Smooth muscle cell (in vitro differentiated cells): Measurements from ENCODE around the gene BCAP31. TPM values are rescaled to one million over a fixed set of nuclear protein-coding genes. Genes with fewer than 3 reads are reported as not detected.
"Not testable (repeated sequence)": the region's sequence is repeated elsewhere in the genome, so short reads cannot be mapped to it uniquely, and the experiment has no call there.

ENCODE experiments used
- DNase-seq: peaks from one replicate; lab custom pipeline; 2025; ENCODE audit not compliant: unreplicated experiment; lab: John Stamatoyannopoulos, UW
- H2AFZ ChIP-seq: fragments of 200-600 bp; sonication (generic); 2 replicates; pipeline ENCODE4 v1.6.0; 2016; ENCODE audit warnings: antibody characterized with exemption, low read depth, mild to moderate bottlenecking
- H3F3A ChIP-seq: fragments of 200-600 bp; sonication (generic); 2 replicates; pipeline ENCODE4 v1.6.0; 2017; ENCODE audit warnings: antibody characterized with exemption, low read depth
- H3K27ac ChIP-seq: fragments of 200-600 bp; sonication (generic); 2 replicates; pipeline ENCODE4 v1.5.1; 2016; ENCODE audit warnings: low read depth, mild to moderate bottlenecking
- H3K27me3 ChIP-seq: fragments of 200-600 bp; sonication (generic); 2 replicates; pipeline ENCODE4 v1.6.1; 2016; ENCODE audit warnings: low read depth, mild to moderate bottlenecking
- H3K36me3 ChIP-seq: fragments of 200-600 bp; sonication (generic); 2 replicates; pipeline ENCODE4 v1.5.1; 2016; ENCODE audit warnings: low read depth
- H3K4me1 ChIP-seq: fragments of 200-600 bp; sonication (generic); 2 replicates; pipeline ENCODE4 v1.5.1; 2016; ENCODE audit warnings: low read depth
- H3K4me2 ChIP-seq: fragments of 200-600 bp; sonication (generic); 2 replicates; pipeline ENCODE4 v1.6.0; 2016; ENCODE audit warnings: mild to moderate bottlenecking
- H3K4me3 ChIP-seq: fragments of 200-600 bp; sonication (generic); 2 replicates; pipeline ENCODE4 v1.5.1; 2016; ENCODE audit warnings: mild to moderate bottlenecking
- H3K79me2 ChIP-seq: fragments of 200-600 bp; sonication (generic); 2 replicates; pipeline ENCODE4 v1.6.0; 2016; ENCODE audit warnings: low read depth, mild to moderate bottlenecking
- H3K9ac ChIP-seq: fragments of 200-600 bp; sonication (generic); 2 replicates; pipeline ENCODE4 v1.6.0; 2016; ENCODE audit warnings: low read depth
- H3K9me3 ChIP-seq: fragments of 200-600 bp; sonication (generic); replicated peaks from 2 replicates; pipeline ENCODE4 v1.5.1; 2016; ENCODE audit warnings: low read depth
- H4K20me1 ChIP-seq: fragments of 200-600 bp; sonication (generic); 2 replicates; pipeline ENCODE4 v1.6.0; 2016; ENCODE audit warnings: low read depth
- WGBS: methylation state at CpG from one replicate; pipeline ENCODE4 v1.1.7; 2016; ENCODE audit warnings: low lambda C conversion rate; 5-methylcytosine and 5-hydroxymethylcytosine counted together
- polyA plus RNA-seq: library from polyadenylated mRNA; unstranded; fragments of >200 nt; fragmentation: Nextera tagmentation; extraction: Ambion mirVana; gene quantifications from 2 replicates; pipeline ENCODE4 v1.2.1, GENCODE V29; 2016
- total RNA-seq: library from RNA; depleted of rRNA; stranded (reverse); fragments of >200 nt; gene quantifications from 2 replicates; pipeline ENCODE4 v1.2.3, GENCODE V29; 2014
- TF ChIP-seq, protein P1 (sequence below): fragments of 200-600 bp; sonication (generic); IDR thresholded peaks from 2 replicates; pipeline ENCODE4 v1.5.1; 2017; ENCODE audit warnings: borderline replicate concordance, mild to moderate bottlenecking, antibody characterized with exemption; ENCODE audit not compliant: insufficient read depth, poor library complexity, severe bottlenecking

Gene BCAP31
- total and polyA plus RNA-seq, 2 experiments from 2014 or later = 139 to 207 TPM

DNA sequence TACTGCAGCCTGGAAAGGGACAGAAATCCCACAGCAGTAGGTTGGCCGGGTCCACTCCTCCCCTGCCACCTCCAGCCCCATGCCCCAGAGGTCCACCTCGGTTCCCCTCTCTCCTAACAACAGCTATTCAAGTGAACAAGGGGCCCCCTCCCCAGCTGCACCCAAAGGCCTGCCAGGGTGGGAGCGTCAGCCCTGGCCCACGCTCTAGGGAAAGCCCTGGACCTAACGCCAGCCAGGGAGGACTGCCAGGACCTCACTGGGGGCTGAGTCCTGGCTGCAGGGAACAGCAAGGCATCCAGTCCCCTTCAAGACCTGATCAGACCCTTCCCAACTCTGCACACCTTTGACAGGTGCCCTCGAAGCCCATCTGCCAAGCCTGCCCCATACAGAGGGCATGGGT is 23.2 kb downstream of the BCAP31 start:
- Histone ChIP-seq H3K9me3 (no peaks in the 10 kb centered on the region), H3K4me2 (no peak overlapping the region), H4K20me1 (no peaks in the 10 kb centered on the region), H3K27ac (no peak overlapping the region), H3K4me3 (no peak overlapping the region), H3K79me2 (no peaks in the 10 kb centered on the region), H3K27me3 (no peaks in the 10 kb centered on the region), H3K9ac (no peak overlapping the region), H3F3A (no peaks in the 10 kb centered on the region), H3K36me3 (no peaks in the 10 kb centered on the region), H3K4me1 (no peaks in the 10 kb centered on the region), H2AFZ (no peak overlapping the region)
- TF ChIP-seq, protein P1, sequence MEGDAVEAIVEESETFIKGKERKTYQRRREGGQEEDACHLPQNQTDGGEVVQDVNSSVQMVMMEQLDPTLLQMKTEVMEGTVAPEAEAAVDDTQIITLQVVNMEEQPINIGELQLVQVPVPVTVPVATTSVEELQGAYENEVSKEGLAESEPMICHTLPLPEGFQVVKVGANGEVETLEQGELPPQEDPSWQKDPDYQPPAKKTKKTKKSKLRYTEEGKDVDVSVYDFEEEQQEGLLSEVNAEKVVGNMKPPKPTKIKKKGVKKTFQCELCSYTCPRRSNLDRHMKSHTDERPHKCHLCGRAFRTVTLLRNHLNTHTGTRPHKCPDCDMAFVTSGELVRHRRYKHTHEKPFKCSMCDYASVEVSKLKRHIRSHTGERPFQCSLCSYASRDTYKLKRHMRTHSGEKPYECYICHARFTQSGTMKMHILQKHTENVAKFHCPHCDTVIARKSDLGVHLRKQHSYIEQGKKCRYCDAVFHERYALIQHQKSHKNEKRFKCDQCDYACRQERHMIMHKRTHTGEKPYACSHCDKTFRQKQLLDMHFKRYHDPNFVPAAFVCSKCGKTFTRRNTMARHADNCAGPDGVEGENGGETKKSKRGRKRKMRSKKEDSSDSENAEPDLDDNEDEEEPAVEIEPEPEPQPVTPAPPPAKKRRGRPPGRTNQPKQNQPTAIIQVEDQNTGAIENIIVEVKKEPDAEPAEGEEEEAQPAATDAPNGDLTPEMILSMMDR = no peak
- DNase-seq = no peak
- WGBS = 91% methylated on average over 6 of the region's 6 CpGs

DNA sequence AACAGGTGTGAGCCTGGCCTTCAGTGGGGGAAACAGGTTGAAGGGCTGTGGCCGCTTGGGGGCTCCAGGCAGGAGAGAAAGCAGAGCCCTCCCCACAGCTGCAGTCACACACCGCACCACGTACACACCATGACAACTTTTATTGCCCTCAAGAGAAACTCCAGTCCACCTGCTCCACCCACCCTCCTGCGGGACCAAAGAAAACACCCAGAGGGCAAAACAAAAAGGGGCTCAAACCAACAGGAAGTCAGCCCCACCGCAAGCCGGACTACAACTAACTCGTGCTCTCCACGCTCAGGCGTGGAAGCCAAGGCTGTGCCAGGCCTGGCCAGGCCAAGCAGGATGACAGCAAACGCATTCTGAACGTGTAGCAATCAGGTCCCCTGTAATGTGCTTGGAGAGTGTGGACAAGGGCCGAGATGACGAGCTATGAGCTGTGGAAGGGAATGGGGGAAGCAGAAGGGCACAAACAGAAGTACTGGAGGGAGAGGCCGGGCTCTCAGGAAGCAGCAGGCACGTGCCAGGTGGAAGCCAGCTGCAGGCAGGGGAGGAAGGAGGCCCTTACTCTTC is 23.7 kb downstream of the BCAP31 start:
- DNase-seq = no peak
- TF ChIP-seq, protein P1 = no peak
- no peaks in the 10 kb centered on the region for H4K20me1 ChIP-seq

DNA sequence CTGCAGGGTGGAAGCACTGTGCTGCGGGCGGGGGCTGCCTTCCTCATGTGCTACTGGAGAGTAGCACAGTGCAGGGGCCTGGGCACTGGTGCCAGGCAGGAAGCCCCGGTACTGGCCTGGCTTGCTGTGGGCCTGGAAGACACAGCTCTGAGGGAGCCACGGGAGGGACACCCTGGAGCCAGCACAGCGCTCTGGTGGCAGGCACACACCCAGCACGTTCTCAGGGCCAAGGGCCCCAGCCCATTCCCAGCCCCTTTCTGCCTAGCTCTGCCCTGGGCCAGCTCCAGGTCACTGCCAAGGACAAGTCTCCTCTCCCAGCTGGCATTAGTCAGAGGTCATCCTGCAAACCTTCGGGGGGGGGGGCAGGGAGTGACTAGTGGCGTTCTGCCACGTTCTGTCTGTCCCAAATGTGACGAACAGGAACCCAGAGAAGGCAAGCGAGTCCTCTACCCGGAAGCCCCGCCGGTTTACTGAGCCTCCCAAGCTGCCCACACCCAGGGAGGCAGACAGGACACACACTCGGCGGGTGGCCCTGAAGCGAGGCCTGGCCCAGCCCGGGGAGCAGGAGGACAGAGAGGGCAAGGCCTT is 24.3 kb downstream of the BCAP31 start:
- not testable (repeated sequence) for H3K4me1 ChIP-seq, H3F3A ChIP-seq, H3K79me2 ChIP-seq, H3K27me3 ChIP-seq, H2AFZ ChIP-seq, H3K27ac ChIP-seq, H3K36me3 ChIP-seq, H4K20me1 ChIP-seq, H3K4me3 ChIP-seq, DNase-seq, H3K9ac ChIP-seq, H3K4me2 ChIP-seq, H3K9me3 ChIP-seq
- 84% methylated on average over 18 of the region's 18 CpGs for WGBS

More for the DNA sequence above, 23.7 kb downstream of the BCAP31 start:
- Histone ChIP-seq H3K79me2 (no peaks in the 10 kb centered on the region), H3K9ac (no peak overlapping the region), H3K4me3 (no peak overlapping the region), H3K27me3 (no peaks in the 10 kb centered on the region), H3K9me3 (no peaks in the 10 kb centered on the region), H2AFZ (no peak overlapping the region), H3K4me1 (no peaks in the 10 kb centered on the region), H3K36me3 (no peaks in the 10 kb centered on the region), H3K4me2 (no peak overlapping the region), H3K27ac (no peak overlapping the region), H3F3A (no peaks in the 10 kb centered on the region)
- WGBS = 78% methylated on average over 12 of the region's 15 CpGs

DNA sequence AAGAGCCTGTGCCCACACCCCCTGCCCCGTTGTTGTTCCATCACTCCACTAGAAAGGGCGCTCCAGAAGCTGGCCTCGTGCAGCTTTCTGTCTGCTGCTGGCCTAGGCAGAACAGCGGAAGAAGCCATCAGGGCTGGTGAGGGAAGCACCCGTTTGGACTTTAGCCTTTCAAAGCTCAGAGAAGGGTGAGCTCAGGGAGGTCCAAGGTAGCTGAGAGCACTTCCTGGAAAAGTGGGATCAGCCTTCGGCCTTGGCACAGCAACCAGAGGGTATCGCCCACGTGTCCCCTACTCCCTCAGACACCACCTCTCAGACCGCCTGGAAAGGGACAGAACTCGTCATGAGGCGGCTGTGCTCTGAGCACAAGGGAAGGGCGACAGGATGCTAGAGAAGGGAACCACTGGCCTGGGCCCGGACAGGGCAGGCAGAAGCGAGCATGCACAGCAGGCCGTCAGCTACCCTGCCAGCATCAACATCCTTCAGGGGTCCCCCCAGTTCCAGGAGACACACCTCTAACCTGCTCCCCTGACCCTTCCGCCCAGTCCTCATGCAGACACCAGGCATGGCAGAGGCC is 24.9 kb downstream of the BCAP31 start:
- WGBS = 89% methylated on average over 16 of the region's 16 CpGs
- H4K20me1 ChIP-seq, H3K27ac ChIP-seq, H3F3A ChIP-seq, H3K9me3 ChIP-seq, DNase-seq, H3K4me3 ChIP-seq, H3K9ac ChIP-seq, H3K27me3 ChIP-seq, H3K36me3 ChIP-seq, H3K4me1 ChIP-seq, H3K4me2 ChIP-seq, H2AFZ ChIP-seq, H3K79me2 ChIP-seq: not testable (repeated sequence)
